Mesenchymal stem cell (in vitro differentiated cells and primary cell): Measurements from ENCODE around the gene LMBRD2.
"Not testable (repeated sequence)": the region's sequence is repeated elsewhere in the genome, so short reads cannot be mapped to it uniquely, and the experiment has no call there.

ENCODE experiments used
- DNase-seq: peaks from one replicate; pipeline ENCODE4 v3.0.0-alpha.2; 2013
- H2AFZ ChIP-seq: one replicate; pipeline ENCODE4 v1.6.1; 2013; ENCODE audit warnings: low read depth, mild to moderate bottlenecking, control low read depth, inconsistent platforms, low read length, moderate library complexity
- H2AK5ac ChIP-seq: 2 replicates; pipeline ENCODE4 v1.6.1; 2013; ENCODE audit warnings: low read length, moderate library complexity, mild to moderate bottlenecking, inconsistent platforms; ENCODE audit not compliant: severe bottlenecking
- H2BK120ac ChIP-seq: one replicate; pipeline ENCODE4 v1.6.1; 2013; ENCODE audit warnings: low read depth, mild to moderate bottlenecking, inconsistent platforms, low read length, moderate library complexity
- H2BK12ac ChIP-seq, 2 experiments: one replicate each; pipeline ENCODE4 v1.6.1; 2013; ENCODE audit warnings: inconsistent platforms in 2 of 2, low read length in 2 of 2, mild to moderate bottlenecking in 2 of 2, moderate library complexity in 2 of 2, control low read depth in 1 of 2
- H2BK15ac ChIP-seq: one replicate; pipeline ENCODE4 v1.6.1; 2013; ENCODE audit warnings: mild to moderate bottlenecking, low read depth, inconsistent platforms; ENCODE audit not compliant: poor library complexity, severe bottlenecking
- H2BK5ac ChIP-seq: 2 replicates; pipeline ENCODE4 v1.6.1; 2013; ENCODE audit warnings: low read depth, mild to moderate bottlenecking, low read length, control low read depth, inconsistent platforms; ENCODE audit not compliant: poor library complexity, severe bottlenecking
- H3K14ac ChIP-seq, 2 experiments: one replicate each; pipeline ENCODE4 v1.6.1; 2013; ENCODE audit warnings: inconsistent platforms in 2 of 2, low read length in 2 of 2, control low read depth in 1 of 2, mild to moderate bottlenecking in 1 of 2, moderate library complexity in 1 of 2
- H3K18ac ChIP-seq, 2 experiments: one replicate each; pipeline ENCODE4 v1.6.1; 2013; ENCODE audit warnings: inconsistent platforms in 2 of 2, low read length in 2 of 2, control low read depth in 1 of 2, low read depth in 1 of 2, mild to moderate bottlenecking in 1 of 2
- H3K23ac ChIP-seq, 2 experiments: one replicate each; pipeline ENCODE4 v1.6.1; 2013; ENCODE audit warnings: inconsistent platforms in 2 of 2, low read length in 2 of 2, mild to moderate bottlenecking in 2 of 2, moderate library complexity in 2 of 2, control low read depth in 1 of 2
- H3K27ac ChIP-seq: 2 replicates; pipeline ENCODE4 v1.5.1; 2013; ENCODE audit warnings: mild to moderate bottlenecking, moderate library complexity, low read length, control low read depth, inconsistent platforms; ENCODE audit not compliant: poor library complexity, severe bottlenecking
- H3K27me3 ChIP-seq, 2 experiments: 2 replicates each; pipeline versions ENCODE4 v1.6.1 to v1.7.0; 2013; ENCODE audit warnings: low read length in 2 of 2, mild to moderate bottlenecking in 2 of 2, moderate library complexity in 2 of 2, control low read depth in 1 of 2, inconsistent platforms in 1 of 2; ENCODE audit not compliant: control insufficient read depth in 1 of 2, insufficient read depth in 1 of 2
- H3K36me3 ChIP-seq, 2 experiments: 2 replicates each; pipeline versions ENCODE4 v1.6.1 to v1.7.0; 2013; ENCODE audit warnings: low read length in 2 of 2, control low read depth in 1 of 2, inconsistent platforms in 1 of 2, low read depth in 1 of 2, mild to moderate bottlenecking in 1 of 2; ENCODE audit not compliant: insufficient read depth in 2 of 2, control insufficient read depth in 1 of 2
- H3K4ac ChIP-seq, 2 experiments: one replicate each; pipeline ENCODE4 v1.6.1; 2013; ENCODE audit warnings: inconsistent platforms in 2 of 2, low read length in 2 of 2, mild to moderate bottlenecking in 2 of 2, moderate library complexity in 2 of 2, control low read depth in 1 of 2, low read depth in 1 of 2
- H3K4me1 ChIP-seq: 2 replicates; pipeline ENCODE4 v1.6.1; 2013; ENCODE audit warnings: low read depth, low read length, control low read depth; ENCODE audit not compliant: control insufficient read depth, insufficient read depth
- H3K4me2 ChIP-seq: 2 replicates; pipeline ENCODE4 v1.6.1; 2013; ENCODE audit warnings: low read length, mild to moderate bottlenecking, inconsistent platforms; ENCODE audit not compliant: poor library complexity, severe bottlenecking
- H3K4me3 ChIP-seq, 2 experiments: 2 replicates each; pipeline versions ENCODE4 v1.5.1 to v1.7.0; 2013; ENCODE audit warnings: low read length in 2 of 2, mild to moderate bottlenecking in 2 of 2, control low read depth in 1 of 2, low read depth in 1 of 2; ENCODE audit not compliant: insufficient read depth in 1 of 2
- H3K79me1 ChIP-seq: replicated peaks from 2 replicates; pipeline ENCODE4 v1.6.1; 2013; ENCODE audit warnings: mild to moderate bottlenecking, control low read depth, low read length, inconsistent platforms; ENCODE audit not compliant: poor library complexity, severe bottlenecking
- H3K9ac ChIP-seq: 2 replicates; pipeline ENCODE4 v1.7.0; 2013; ENCODE audit warnings: mild to moderate bottlenecking, low read length, moderate library complexity
- H3K9me3 ChIP-seq: 2 replicates; pipeline ENCODE4 v1.7.0; 2013; ENCODE audit warnings: mild to moderate bottlenecking, low read length; ENCODE audit not compliant: control insufficient read depth
- H4K8ac ChIP-seq: one replicate; pipeline ENCODE4 v1.6.1; 2013; ENCODE audit warnings: inconsistent platforms, mild to moderate bottlenecking, low read length, moderate library complexity
- H4K91ac ChIP-seq: one replicate; pipeline ENCODE4 v1.6.1; 2013; ENCODE audit warnings: mild to moderate bottlenecking, low read length, inconsistent platforms
- WGBS: methylation state at CpG from one replicate; pipeline ENCODE4 v1.1.7; 2013; ENCODE audit warnings: mixed read lengths; 5-methylcytosine and 5-hydroxymethylcytosine counted together

The LMBRD2 gene

DNA sequence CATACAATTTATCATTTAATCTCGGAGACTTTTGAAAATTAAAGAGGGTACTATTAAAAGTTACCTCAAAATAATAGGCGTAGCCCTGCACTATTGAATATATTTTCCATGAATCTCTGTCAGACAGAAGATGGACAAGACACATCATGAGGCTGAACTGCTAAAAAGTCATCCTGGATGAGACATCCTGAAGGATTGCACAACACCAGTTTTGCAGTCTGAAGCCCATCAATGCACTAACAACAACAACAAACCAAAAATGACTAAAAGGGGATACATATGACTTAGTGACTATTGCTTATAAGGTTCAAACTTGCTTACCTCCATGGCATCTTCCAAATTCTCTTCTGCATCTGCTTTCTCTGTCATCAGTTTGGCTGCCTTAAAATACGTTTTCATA, 15.7 kb downstream of the LMBRD2 start:
- Histone ChIP-seq H3K23ac (no peak overlapping the region), H3K27ac (no peak overlapping the region), H2BK120ac (no peak overlapping the region), H2AFZ (no peak overlapping the region), H4K8ac (no peak overlapping the region), H3K4me2 (no peak overlapping the region), H3K4ac (no peak overlapping the region), H3K27me3 (no peaks in the 10 kb centered on the region), H3K79me1 (no peaks in the 10 kb centered on the region), H3K9ac (no peak overlapping the region), H3K4me3 (no peak overlapping the region), H2AK5ac (no peak overlapping the region), H2BK5ac (no peak overlapping the region), H2BK15ac (no peak overlapping the region), H3K9me3 (peaks cover 6% of the 10 kb centered on the region), H3K18ac (no peak overlapping the region), H2BK12ac (no peak overlapping the region), H3K14ac (no peak overlapping the region), H3K36me3 (peaks cover 7 to 31% of the 10 kb centered on the region in 2 experiments), H4K91ac (no peak overlapping the region), H3K4me1 (no peaks in the 10 kb centered on the region)
- DNase-seq = no peak
- 99% methylated on average over 3 of the region's 3 CpGs for WGBS

DNA sequence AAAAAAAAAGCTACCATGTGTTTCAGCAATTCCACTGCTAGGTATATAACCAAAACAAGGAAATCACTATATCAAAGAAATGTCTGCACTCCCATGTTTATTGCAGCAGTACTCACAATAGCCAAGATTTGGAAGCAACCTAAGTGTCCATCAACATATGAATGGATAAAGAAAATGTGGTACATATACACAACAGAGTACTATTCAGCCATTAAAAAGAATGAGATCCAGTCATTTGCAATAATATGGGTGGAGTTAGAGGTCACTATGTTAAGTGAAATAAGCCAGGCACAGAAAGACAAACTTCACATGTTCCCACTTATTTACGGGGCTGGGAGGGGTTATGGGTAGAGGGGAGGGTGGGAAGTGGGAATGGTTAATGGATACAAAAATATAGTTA, 18.7 kb downstream of the LMBRD2 start:
- H3K14ac ChIP-seq, H2BK5ac ChIP-seq, H3K9ac ChIP-seq, H2AFZ ChIP-seq, H3K79me1 ChIP-seq, H2BK120ac ChIP-seq, H3K23ac ChIP-seq, H3K27me3 ChIP-seq, H3K4me1 ChIP-seq, H2BK15ac ChIP-seq, H3K27ac ChIP-seq, H3K4me3 ChIP-seq, H3K4me2 ChIP-seq, H4K91ac ChIP-seq, H2AK5ac ChIP-seq, DNase-seq, H3K18ac ChIP-seq, H2BK12ac ChIP-seq, H3K4ac ChIP-seq, H3K9me3 ChIP-seq, H4K8ac ChIP-seq: not testable (repeated sequence)
- 100% methylated on average over 1 of the region's 1 CpG for WGBS
- peaks cover 3 to 25% of the 10 kb centered on the region in 2 experiments for H3K36me3 ChIP-seq

DNA sequence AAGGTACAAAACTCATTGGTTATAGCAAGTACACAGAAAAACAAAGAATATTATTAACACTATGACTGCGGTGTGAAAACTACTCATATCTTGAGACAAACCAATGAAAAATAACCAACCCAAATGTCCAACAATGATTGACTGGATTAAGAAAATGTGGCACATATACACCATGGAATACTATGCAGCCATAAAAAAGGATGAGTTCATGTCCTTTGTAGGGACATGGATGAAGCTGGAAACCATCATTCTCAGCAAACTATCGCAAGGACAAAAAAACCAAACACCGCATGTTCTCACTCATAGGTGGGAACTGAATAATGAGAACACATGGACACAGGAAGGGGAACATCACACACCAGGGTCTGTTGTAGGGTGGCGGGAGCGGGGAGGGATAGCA, 22.0 kb downstream of the LMBRD2 start:
- H3K4me1 ChIP-seq, H3K4me2 ChIP-seq, H3K9ac ChIP-seq, H3K18ac ChIP-seq, H2AK5ac ChIP-seq, H2BK15ac ChIP-seq, H3K27me3 ChIP-seq, H3K4me3 ChIP-seq, H3K27ac ChIP-seq, H2BK5ac ChIP-seq, H2BK12ac ChIP-seq, H3K79me1 ChIP-seq, H3K9me3 ChIP-seq, H3K4ac ChIP-seq, DNase-seq, H4K91ac ChIP-seq, H3K23ac ChIP-seq, H2AFZ ChIP-seq, H2BK120ac ChIP-seq, H4K8ac ChIP-seq, H3K14ac ChIP-seq: not testable (repeated sequence)
- WGBS = 100% methylated on average over 1 of the region's 5 CpGs
- peaks cover 7 to 22% of the 10 kb centered on the region in 2 experiments for H3K36me3 ChIP-seq

DNA sequence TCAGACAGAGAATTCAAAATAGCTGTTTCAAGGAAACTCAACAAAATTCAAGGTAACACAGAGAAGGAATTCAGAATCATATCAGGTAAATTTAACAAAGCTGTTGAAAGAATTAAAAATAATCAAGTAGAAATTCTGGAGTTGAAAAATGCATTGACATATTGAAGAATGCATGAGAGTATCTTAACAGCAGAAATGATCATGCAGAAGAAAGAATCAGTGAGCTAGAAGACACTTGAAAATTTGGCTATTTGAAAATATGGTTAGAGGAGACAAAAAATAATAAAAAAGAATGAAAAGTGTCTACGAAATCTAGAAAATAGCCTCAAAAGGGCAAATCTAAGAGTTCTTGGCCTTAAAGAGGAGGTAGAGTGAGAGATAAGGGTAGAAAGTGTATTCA, 22.9 kb downstream of the LMBRD2 start:
- no peak overlapping the region for H2BK120ac ChIP-seq
- H3K27ac ChIP-seq = no peak overlapping the region
- no peak for DNase-seq
- peaks cover 3% of the 10 kb centered on the region for H3K9me3 ChIP-seq
- no peak overlapping the region for H3K23ac ChIP-seq
- no peak overlapping the region for H2BK15ac ChIP-seq
- no peak overlapping the region for H2AK5ac ChIP-seq
- 92% methylated on average over 1 of the region's 1 CpG for WGBS
- H3K4me3 ChIP-seq = no peak overlapping the region
- H2AFZ ChIP-seq = no peak overlapping the region
- no peaks in the 10 kb centered on the region for H3K79me1 ChIP-seq
- no peaks in the 10 kb centered on the region for H3K27me3 ChIP-seq
- H4K91ac ChIP-seq = no peak overlapping the region
- H3K36me3 ChIP-seq = peaks cover 7 to 21% of the 10 kb centered on the region in 2 experiments
- H2BK5ac ChIP-seq = no peak overlapping the region
- no peak overlapping the region for H4K8ac ChIP-seq
- no peak overlapping the region for H3K14ac ChIP-seq
- no peaks in the 10 kb centered on the region for H3K4me1 ChIP-seq
- H3K9ac ChIP-seq = no peak overlapping the region
- no peak overlapping the region for H3K4me2 ChIP-seq
- H3K4ac ChIP-seq = no peak overlapping the region
- H2BK12ac ChIP-seq = no peak overlapping the region
- H3K18ac ChIP-seq = no peak overlapping the region
